H1 (cell line): ENCODE data around the gene UGT1A7.

Experiments
- CTCF ChIP-seq, 3 experiments: IDR thresholded peaks; 1 replicate in 2 of 3; 2 replicates in 1 of 3; pipeline versions ENCODE4 v1.5.1 to v1.6.1; 2011; ENCODE audit warnings: low read length in 3 of 3, mild to moderate bottlenecking in 3 of 3, inconsistent platforms in 2 of 3, low read depth in 1 of 3, moderate library complexity in 1 of 3; ENCODE audit not compliant: insufficient read depth in 1 of 3; ENCODE audit errors: control extremely low read depth in 1 of 3
- EZH2 ChIP-seq: fragments of 200-600 bp; sonication (generic); IDR thresholded peaks from 2 replicates; pipeline ENCODE4 v1.7.1; 2012; ENCODE audit warnings: low read depth, mild to moderate bottlenecking, moderate library complexity, low read length, inconsistent platforms; ENCODE audit not compliant: severe bottlenecking
- GTF2F1 ChIP-seq: IDR thresholded peaks from 2 replicates; pipeline ENCODE4 v1.6.1; 2012; ENCODE audit warnings: low read depth, low read length, improper control_type of control experiment, borderline replicate concordance

- no peak for TF ChIP-seq CTCF (IDR thresholded peaks at IDR 0.05; ENCODE audit: control extremely low read depth in 1 of 3, insufficient read depth in 1 of 3, low read depth in 1 of 3, low read length in 3 of 3)
- no peak for TF ChIP-seq GTF2F1
- no peak for TF ChIP-seq EZH2
Measured at GRCh38 chr2:233773854-233774253, 92.2 kb downstream of the UGT1A7 start.
